ENCODE measurements around the gene CDH4.
"Not testable (repeated sequence)": the region's sequence is repeated elsewhere in the genome, so short reads cannot be mapped to it uniquely, and the experiment has no call there.

Gene CDH4

DNA sequence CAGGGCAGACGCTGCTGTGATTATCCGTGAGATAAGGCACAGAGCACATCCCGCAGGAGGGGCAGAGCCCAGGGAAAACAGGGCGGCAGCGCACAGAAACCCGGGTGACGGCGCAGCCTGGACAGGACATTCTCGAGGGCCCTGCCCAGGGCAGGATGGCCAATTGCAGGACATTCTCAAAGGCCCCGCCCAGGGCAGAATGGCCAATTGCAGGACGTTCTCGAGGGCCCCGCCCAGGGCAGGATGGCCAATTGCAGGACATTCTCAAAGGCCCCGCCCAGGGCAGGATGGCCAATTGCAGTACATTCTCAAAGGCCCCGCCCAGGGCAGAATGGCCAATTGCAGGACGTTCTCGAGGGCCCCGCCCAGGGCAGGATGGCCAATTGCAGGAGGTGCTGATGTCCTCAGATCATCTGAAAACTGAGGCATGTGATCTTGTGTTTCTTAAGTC lies 173.5 kb downstream of the CDH4 start:
- not testable (repeated sequence) for H3K4me3 ChIP-seq (ENCODE audit: low read depth, low read length); H3K36me3 ChIP-seq (ENCODE audit: control insufficient read depth in 1 of 2, insufficient read depth in 2 of 2, low read length in 2 of 2); H3K4me2 ChIP-seq (ENCODE audit: low read length); H3K27me3 ChIP-seq (ENCODE audit: insufficient read depth, low read length); H4K8ac ChIP-seq (ENCODE audit: low read depth, low read length); DNase-seq; H3K23ac ChIP-seq (ENCODE audit: low read length); H2BK5ac ChIP-seq (ENCODE audit: low read depth, low read length, poor library complexity); H2AFZ ChIP-seq (ENCODE audit: insufficient read depth, low read length, poor library complexity); H4K91ac ChIP-seq (ENCODE audit: low read depth, low read length); H3K4me1 ChIP-seq (ENCODE audit: control insufficient read depth in 1 of 2, insufficient read depth in 2 of 2, low read length in 2 of 2); H3K9me3 ChIP-seq (ENCODE audit: insufficient read depth, low read depth, low read length); H3K27ac ChIP-seq (ENCODE audit: low read depth, low read length); H3K79me1 ChIP-seq (ENCODE audit: low read length); H3K79me2 ChIP-seq (ENCODE audit: control insufficient read depth, insufficient read depth, low read length, poor library complexity); H2BK12ac ChIP-seq (ENCODE audit: low read length); H2BK120ac ChIP-seq (ENCODE audit: insufficient read depth, low read length, poor library complexity); H3K9ac ChIP-seq (ENCODE audit: low read length); H3K18ac ChIP-seq (ENCODE audit: low read length); H4K12ac ChIP-seq (ENCODE audit: low read depth, low read length); H2AK5ac ChIP-seq (ENCODE audit: low read length); H3K14ac ChIP-seq (ENCODE audit: low read length); H3K4ac ChIP-seq (ENCODE audit: low read depth, low read length)
- WGBS (ENCODE audit: extremely low coverage, insufficient coverage, insufficient read length), result no CpG with 5 or more reads among the region's 18 CpGs

DNA sequence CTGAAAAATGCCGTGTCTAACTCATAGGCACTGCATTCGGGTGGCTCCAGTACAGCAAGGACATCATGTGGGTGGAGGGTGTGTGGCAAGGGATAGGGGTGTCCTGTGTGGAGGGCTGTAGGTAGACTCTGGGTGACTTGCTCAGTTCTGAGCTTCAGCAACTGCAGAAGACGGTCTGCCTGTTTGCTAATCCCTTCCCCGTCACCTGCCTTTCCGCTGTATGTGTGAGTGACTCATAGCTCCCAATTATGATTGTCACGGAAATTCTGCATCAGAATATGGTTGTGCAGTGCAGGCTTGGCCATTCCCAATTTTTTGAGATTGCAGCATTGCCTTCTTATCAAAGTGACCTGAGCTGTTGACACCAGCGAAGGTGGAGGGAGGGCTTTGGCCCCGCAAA lies 174.3 kb downstream of the CDH4 start:
- no peak overlapping the region for H4K8ac ChIP-seq (ENCODE audit: low read depth, low read length)
- H2AK5ac ChIP-seq (ENCODE audit: low read length), result no peak overlapping the region
- H3K79me2 ChIP-seq (ENCODE audit: control insufficient read depth, insufficient read depth, low read length, poor library complexity), result no peaks in the 10 kb centered on the region
- no peak overlapping the region for H3K14ac ChIP-seq (ENCODE audit: low read length)
- H2BK12ac ChIP-seq (ENCODE audit: low read length), result no peak overlapping the region
- no peak overlapping the region for H3K23ac ChIP-seq (ENCODE audit: low read length)
- H3K4ac ChIP-seq (ENCODE audit: low read depth, low read length), result no peak overlapping the region
- no peaks in the 10 kb centered on the region for H3K79me1 ChIP-seq (ENCODE audit: low read length)
- H2BK5ac ChIP-seq (ENCODE audit: low read depth, low read length, poor library complexity), result no peak overlapping the region
- H3K4me1 ChIP-seq (ENCODE audit: control insufficient read depth in 1 of 2, insufficient read depth in 2 of 2, low read length in 2 of 2), result no peaks in the 10 kb centered on the region
- H3K4me2 ChIP-seq (ENCODE audit: low read length), result no peak overlapping the region
- H2AFZ ChIP-seq (ENCODE audit: insufficient read depth, low read length, poor library complexity), result no peak overlapping the region
- no peak overlapping the region for H2BK120ac ChIP-seq (ENCODE audit: insufficient read depth, low read length, poor library complexity)
- H3K36me3 ChIP-seq (ENCODE audit: control insufficient read depth in 1 of 2, insufficient read depth in 2 of 2, low read length in 2 of 2), result no peaks in the 10 kb centered on the region
- H3K18ac ChIP-seq (ENCODE audit: low read length), result no peak overlapping the region
- no peak for DNase-seq
- no peak overlapping the region for H4K12ac ChIP-seq (ENCODE audit: low read depth, low read length)
- H3K27me3 ChIP-seq (ENCODE audit: insufficient read depth, low read length), result no peaks in the 10 kb centered on the region
- no peak overlapping the region for H3K4me3 ChIP-seq (ENCODE audit: low read depth, low read length)
- no peak overlapping the region for H3K27ac ChIP-seq (ENCODE audit: low read depth, low read length)
- no CpG with 5 or more reads among the region's 8 CpGs for WGBS (ENCODE audit: extremely low coverage, insufficient coverage, insufficient read length)
- peaks cover 5% of the 10 kb centered on the region for H3K9me3 ChIP-seq (ENCODE audit: insufficient read depth, low read depth, low read length)
- H3K9ac ChIP-seq (ENCODE audit: low read length), result no peak overlapping the region
- H4K91ac ChIP-seq (ENCODE audit: low read depth, low read length), result no peak overlapping the region

DNA sequence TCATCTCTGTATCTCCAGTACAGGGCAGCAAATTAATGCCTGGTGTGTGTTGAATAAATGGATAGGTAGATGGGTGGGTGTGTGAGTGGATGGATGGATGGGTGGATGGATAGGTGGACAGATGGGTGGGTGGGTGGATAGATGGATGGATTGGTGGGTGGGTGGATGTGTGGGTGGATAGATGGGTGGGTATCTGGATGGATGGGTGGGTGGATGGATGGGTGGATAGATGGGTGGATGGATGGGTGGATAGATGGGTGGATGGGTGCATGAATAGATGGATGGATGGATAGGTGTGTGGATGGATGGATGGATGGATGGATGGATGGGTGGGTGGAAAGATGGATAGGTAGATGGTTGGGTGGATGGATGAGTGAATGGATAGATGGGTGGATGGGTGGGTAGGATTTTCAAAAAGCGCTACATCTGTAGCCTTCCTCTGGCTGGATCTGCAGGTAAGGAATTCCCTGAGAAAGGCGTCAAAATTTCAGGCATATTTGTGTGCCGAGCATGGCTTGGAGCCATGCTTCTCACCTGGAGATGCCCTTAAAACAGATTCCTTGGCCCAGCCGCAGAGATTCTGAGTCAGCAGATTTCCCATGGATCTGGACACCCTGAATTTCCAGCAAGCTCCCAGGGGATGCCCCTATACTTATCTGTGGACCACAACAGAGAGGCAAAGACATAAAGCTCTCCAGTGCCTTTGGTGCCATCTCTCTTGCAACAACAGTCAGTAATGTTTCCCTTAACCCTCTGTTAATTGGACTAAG lies 177.6 kb downstream of the CDH4 start:
- Histone ChIP-seq H3K79me2 (ENCODE audit: control insufficient read depth, insufficient read depth, low read length, poor library complexity) (no peaks in the 10 kb centered on the region), H4K12ac (ENCODE audit: low read depth, low read length) (no peak overlapping the region), H3K4me1 (ENCODE audit: control insufficient read depth in 1 of 2, insufficient read depth in 2 of 2, low read length in 2 of 2) (peaks cover 0 to 9% of the 10 kb centered on the region in 2 experiments), H3K9ac (ENCODE audit: low read length) (no peak overlapping the region), H3K4ac (ENCODE audit: low read depth, low read length) (no peak overlapping the region), H3K27me3 (ENCODE audit: insufficient read depth, low read length) (no peaks in the 10 kb centered on the region), H2BK12ac (ENCODE audit: low read length) (no peak overlapping the region), H3K79me1 (ENCODE audit: low read length) (no peaks in the 10 kb centered on the region), H3K4me2 (ENCODE audit: low read length) (no peak overlapping the region), H3K36me3 (ENCODE audit: control insufficient read depth in 1 of 2, insufficient read depth in 2 of 2, low read length in 2 of 2) (no peaks in the 10 kb centered on the region), H2AK5ac (ENCODE audit: low read length) (no peak overlapping the region), H2AFZ (ENCODE audit: insufficient read depth, low read length, poor library complexity) (no peak overlapping the region), H2BK120ac (ENCODE audit: insufficient read depth, low read length, poor library complexity) (no peak overlapping the region), H2BK5ac (ENCODE audit: low read depth, low read length, poor library complexity) (no peak overlapping the region), H3K18ac (ENCODE audit: low read length) (no peak overlapping the region), H3K14ac (ENCODE audit: low read length) (no peak overlapping the region), H4K91ac (ENCODE audit: low read depth, low read length) (no peak overlapping the region), H3K23ac (ENCODE audit: low read length) (no peak overlapping the region), H3K4me3 (ENCODE audit: low read depth, low read length) (no peak overlapping the region), H3K9me3 (ENCODE audit: insufficient read depth, low read depth, low read length) (peaks cover 5% of the 10 kb centered on the region), H4K8ac (ENCODE audit: low read depth, low read length) (no peak overlapping the region), H3K27ac (ENCODE audit: low read depth, low read length) (no peak overlapping the region)
- WGBS (ENCODE audit: extremely low coverage, insufficient coverage, insufficient read length), result no CpG with 5 or more reads among the region's 4 CpGs
- DNase-seq, result no peak

DNA sequence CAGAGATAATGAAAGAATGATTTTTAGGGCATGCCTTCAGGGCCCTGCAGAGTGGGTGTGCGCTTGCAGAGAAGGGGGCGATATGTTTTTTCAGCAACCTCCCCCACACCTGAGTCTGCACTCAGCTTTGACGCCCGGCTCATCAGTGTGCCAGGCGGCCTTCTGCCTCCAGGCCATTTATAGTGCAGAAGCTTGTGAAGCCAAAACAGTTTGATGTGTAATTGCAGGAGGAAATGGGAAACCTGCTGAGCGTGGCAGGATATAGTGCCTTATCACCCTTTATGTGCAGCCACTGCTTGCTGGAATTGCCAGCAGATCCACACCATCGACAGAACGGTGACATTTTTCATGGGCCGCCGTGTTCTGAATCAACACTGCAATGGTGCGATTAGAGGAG lies 178.2 kb downstream of the CDH4 start:
- peaks cover 3% of the 10 kb centered on the region for H3K9me3 ChIP-seq (ENCODE audit: insufficient read depth, low read depth, low read length)
- WGBS (ENCODE audit: extremely low coverage, insufficient coverage, insufficient read length), result no CpG with 5 or more reads among the region's 11 CpGs
- H4K12ac ChIP-seq (ENCODE audit: low read depth, low read length), result no peak overlapping the region
- H3K14ac ChIP-seq (ENCODE audit: low read length), result no peak overlapping the region
- no peak overlapping the region for H3K18ac ChIP-seq (ENCODE audit: low read length)
- no peak overlapping the region for H3K4ac ChIP-seq (ENCODE audit: low read depth, low read length)
- no peak overlapping the region for H3K27ac ChIP-seq (ENCODE audit: low read depth, low read length)
- H3K4me2 ChIP-seq (ENCODE audit: low read length), result no peak overlapping the region
- no peak overlapping the region for H2BK12ac ChIP-seq (ENCODE audit: low read length)
- H2BK5ac ChIP-seq (ENCODE audit: low read depth, low read length, poor library complexity), result no peak overlapping the region
- H3K79me1 ChIP-seq (ENCODE audit: low read length), result no peaks in the 10 kb centered on the region
- DNase-seq, result no peak
- H3K9ac ChIP-seq (ENCODE audit: low read length), result no peak overlapping the region
- H2AFZ ChIP-seq (ENCODE audit: insufficient read depth, low read length, poor library complexity), result no peak overlapping the region
- no peaks in the 10 kb centered on the region for H3K36me3 ChIP-seq (ENCODE audit: control insufficient read depth in 1 of 2, insufficient read depth in 2 of 2, low read length in 2 of 2)
- no peaks in the 10 kb centered on the region for H3K79me2 ChIP-seq (ENCODE audit: control insufficient read depth, insufficient read depth, low read length, poor library complexity)
- H4K8ac ChIP-seq (ENCODE audit: low read depth, low read length), result no peak overlapping the region
- H4K91ac ChIP-seq (ENCODE audit: low read depth, low read length), result no peak overlapping the region
- H3K27me3 ChIP-seq (ENCODE audit: insufficient read depth, low read length), result no peaks in the 10 kb centered on the region
- H2AK5ac ChIP-seq (ENCODE audit: low read length), result no peak overlapping the region
- H3K4me1 ChIP-seq (ENCODE audit: control insufficient read depth in 1 of 2, insufficient read depth in 2 of 2, low read length in 2 of 2), result peaks cover 4 to 13% of the 10 kb centered on the region in 2 experiments
- no peak overlapping the region for H3K4me3 ChIP-seq (ENCODE audit: low read depth, low read length)
- no peak overlapping the region for H3K23ac ChIP-seq (ENCODE audit: low read length)
- no peak overlapping the region for H2BK120ac ChIP-seq (ENCODE audit: insufficient read depth, low read length, poor library complexity)
